ENCODE measurements around the gene PGAP3.

Gene PGAP3

DNA sequence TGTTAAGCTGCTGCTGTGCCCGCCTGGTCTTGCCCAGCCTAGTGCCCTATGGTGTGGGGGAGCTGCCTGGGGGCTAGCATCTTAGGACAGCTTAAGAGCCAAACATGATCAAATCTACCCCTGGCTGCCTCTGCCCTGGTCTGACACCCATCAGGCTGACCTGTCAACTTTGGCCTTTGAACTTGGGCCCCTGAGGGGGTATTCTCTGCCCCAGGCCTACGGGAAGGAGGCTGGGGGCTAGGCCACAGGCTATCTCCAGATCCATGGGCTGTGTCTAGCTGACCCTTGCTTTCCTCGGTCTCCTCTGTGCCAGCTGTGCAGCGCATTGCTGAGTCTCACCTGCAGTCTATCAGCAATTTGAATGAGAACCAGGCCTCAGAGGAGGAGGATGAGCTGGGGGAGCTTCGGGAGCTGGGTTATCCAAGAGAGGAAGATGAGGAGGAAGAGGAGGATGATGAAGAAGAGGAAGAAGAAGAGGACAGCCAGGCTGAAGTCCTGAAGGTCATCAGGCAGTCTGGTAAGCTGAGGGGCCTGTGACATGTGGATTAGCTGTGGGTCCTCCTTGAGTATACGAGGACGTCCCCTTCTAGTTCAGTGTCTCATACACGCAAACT, 54.2 kb downstream of the PGAP3 start:
- FAIRE-seq = no peak

DNA sequence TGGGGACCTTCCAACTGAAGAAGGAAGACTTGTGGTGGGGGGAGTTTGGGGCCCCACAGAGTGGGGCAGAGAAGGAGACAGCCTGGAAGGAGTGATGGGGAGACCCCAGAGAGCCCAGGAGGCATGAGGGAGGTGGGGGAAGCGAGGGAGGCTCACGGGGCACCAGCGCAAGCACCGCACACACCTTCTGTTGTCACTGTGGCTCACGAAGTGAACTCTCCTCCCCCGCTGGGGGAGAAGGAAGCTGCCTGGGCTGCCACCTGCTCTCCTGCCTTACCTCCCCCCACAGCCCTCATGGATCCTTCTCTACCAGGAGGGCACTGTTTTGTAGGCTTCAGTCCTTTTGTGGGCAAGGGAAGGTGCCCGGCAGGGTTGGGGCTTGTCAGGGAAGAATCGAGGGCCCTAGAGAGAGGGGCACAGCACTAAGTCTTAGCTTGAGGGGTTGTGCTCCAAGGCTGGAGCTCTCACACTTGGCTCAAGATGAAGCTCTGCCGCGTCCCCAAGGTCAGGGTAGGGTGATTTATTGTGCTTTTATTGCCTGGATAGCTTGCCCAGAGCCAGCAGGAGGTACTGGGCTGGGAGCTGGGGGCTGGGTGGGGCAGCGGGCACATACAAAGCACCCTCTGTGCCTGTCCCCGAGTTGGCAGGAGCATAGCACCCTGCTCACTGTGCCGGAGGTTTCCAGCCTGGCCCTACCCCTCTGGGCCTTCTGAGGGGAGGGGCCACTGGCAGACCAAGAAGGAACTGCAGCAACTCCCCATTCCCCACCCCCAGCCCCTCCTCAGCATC, 55.5 kb downstream of the PGAP3 start:
- no peak for FAIRE-seq

DNA sequence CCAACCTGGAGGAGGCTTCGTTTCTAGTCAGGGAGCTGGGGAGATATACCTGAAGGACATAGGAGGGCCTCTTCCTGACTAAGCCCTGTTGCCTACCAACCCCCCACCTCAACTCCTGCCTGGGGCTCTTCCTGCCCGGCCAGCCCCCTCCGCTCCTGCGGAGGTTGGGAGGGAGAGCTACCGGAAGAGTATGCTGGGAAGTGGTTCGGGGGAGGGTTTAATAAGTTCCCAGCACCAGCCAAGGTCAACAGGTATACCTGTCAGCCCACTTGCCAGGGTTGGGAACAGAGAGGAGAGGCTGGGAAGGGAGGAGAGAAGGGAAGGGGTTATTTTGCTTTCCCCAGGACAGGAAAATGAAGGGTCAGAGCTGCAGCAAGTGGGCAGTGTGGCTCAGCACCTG, 56.5 kb downstream of the PGAP3 start:
- FAIRE-seq = no peak

DNA sequence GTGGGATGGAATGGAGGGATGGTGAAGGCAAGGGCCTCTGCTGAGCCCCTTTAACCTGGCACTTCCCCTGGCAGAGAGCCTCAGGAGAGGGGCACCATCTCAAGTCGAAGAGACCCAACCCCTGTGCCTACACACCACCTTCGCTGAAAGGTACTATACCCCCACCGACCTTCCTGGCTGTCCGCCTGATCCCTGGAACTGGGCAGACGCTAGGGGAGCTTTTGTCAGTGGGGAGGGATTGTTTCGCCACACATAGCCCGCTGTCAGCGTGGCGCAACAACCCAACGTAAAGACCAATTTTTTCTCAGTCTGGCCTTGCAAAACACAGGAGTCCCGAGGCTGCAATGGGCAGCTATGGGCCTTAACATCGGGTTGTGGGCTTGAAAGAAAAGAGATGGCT, 58.0 kb downstream of the PGAP3 start:
- FAIRE-seq = no peak

DNA sequence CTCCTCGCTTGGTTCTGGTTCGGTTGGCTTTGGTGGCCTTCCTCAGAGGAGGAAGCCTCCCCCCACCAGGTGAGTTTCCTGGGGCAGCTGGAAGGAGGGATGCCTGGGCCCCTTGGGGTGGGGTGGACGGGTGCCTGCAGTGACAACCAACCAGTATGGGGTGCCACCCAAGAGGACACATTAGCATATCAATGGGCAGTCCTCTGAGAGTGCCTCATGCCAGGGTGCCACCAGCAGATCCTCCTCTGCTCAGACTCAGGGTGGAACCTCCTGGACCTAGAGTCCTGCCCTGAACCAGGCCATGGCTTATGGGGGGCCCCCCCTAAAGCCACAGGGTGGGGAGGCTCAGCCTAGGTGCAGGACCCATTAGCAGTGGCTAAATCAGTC, 58.4 kb downstream of the PGAP3 start:
- no peak for FAIRE-seq

DNA sequence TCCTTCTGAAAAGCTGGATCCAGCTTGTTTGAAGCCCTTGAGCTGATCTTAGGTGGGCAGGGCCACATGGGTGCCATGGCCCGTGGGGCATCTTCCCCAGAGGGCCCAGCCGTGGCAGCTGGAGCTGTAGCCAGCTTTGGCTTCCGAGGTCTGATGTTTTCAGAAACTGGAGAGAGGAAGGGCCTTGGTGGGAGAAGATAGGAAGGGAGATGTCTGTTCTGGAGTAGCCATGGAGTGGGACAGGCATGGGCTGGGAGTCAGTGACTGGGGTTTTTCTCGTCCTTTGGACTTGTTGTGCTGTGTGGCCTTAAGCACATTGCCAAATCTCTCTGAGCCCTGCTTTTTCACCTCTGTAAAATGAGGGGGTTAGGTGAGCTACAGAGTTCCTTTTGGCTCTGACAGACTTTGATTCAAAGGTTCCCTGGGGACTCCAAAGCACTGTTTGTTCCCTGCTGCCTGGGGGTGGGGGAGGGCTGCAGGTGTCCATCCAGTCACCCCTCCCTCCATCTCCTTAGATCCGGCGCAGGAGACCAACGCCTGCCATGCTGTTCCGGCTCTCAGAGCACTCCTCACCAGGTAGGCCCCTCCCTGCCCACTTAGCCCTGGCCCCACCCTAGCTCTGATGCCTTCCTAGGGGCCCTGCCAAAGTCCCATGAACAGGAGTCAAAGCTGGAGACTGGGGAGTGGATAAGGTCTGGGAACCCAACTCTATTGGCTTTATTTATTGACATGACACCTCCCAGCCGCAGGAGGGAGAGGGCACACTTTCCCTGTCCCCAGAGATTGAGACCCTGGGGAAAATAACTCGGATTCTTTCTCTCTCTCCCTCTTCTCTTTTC, 59.0 kb downstream of the PGAP3 start:
- no peak for FAIRE-seq

DNA sequence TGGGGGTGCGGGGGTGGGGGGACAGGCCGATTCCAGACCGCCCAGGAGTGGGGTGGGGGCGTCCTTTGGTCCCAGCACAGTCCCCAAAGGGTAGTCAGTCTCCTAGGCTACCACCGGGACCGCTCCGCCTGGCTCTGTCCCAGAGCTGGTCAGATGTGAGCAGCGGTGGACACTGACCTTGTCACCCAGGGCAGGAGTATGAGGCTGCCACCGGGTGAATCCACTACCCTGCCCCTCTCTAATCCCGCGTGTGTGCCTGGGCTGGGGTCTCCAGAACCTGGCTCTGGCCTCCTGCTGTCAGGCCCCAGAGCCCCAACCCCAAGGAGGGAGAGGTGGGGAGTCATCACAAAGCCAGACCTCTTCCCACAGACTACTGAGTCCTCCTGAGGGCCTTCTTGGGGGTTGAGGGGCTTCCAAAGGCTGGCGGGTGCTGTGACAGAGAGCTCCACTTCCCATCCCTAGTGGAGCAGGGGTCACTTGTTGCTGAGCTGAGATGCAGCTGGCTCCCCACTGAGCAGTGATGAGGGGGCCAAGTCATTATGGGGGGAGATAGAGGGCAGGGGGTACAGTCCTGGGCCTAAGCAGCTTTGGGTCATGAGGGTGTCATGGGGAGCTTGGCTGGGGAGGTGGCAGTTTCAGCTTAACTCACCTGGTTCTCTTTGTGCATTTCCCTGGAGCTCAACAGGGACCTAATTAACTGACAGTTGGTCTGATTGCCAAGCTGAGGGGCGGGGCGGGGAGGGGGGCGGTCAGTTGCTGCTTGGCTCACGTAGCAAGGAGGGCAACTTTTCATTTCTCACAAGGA, 59.9 kb downstream of the PGAP3 start:
- no peak for FAIRE-seq

DNA sequence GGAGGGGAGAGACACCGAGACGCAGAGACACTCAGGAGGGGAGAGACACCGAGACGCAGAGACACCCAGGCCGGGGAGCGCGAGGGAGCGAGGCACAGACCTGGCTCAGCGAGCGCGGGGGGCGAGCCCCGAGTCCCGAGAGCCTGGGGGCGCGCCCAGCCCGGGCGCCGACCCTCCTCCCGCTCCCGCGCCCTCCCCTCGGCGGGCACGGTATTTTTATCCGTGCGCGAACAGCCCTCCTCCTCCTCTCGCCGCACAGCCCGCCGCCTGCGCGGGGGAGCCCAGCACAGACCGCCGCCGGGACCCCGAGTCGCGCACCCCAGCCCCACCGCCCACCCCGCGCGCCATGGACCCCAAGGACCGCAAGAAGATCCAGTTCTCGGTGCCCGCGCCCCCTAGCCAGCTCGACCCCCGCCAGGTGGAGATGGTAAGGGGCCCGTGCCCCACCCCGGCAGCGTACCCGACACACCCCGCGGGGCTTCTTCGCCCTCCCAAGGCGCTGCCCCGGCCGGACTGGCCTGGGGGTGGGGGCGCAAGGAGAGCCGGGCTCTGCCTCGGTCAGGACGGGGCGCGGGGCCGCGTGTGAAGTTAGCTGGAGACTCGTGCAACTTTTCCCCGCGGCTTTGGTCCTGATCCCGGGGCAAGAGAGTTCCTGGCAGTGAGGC, 60.7 kb downstream of the PGAP3 start:
- no peak for FAIRE-seq

DNA sequence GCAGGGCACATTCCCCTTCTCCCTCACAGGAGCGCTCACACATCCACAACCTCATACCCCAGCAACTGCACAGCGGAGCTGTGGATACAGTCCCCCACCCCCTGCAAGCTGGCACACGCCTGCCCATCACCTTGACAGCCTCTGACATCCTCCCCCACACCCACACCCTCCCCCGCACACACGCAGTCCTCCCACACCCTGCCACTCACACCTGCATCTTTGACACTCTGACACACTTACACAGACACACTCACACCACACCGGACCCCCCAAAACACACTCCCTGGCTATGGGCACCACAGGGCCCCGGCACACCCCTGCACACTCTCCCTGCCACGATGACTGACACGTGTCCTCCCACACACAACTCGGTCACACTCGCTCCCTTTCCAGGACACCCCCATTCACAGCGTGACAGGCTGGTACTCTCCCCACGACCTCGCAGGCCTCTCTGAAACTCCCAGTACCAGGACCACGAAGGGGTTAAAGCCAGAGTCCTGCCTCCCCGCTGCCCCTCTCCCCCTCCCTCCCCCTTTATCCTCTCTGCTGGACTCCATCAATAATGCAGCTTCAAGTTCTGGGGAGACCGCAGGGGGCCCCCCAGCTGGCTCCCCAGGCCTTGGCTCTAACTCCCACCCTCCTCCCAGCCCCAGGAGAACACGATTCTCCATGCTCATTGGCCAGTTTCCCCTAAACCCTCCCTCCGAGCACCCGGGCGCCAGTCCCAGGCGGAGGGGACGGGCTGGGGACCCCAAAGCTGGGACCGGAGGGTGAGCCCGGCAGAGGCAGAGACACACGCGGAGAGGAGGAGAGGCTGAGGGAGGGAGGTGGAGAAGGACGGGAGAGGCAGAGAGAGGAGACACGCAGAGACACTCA, 61.4 kb downstream of the PGAP3 start, which contains the start of gene PPP1R1B:
TSS of gene PPP1R1B (plus strand) at position 782 of the 876 bp plus-strand sequence. CDS start 441 bp downstream, outside the sequence.
- no peak for FAIRE-seq

DNA sequence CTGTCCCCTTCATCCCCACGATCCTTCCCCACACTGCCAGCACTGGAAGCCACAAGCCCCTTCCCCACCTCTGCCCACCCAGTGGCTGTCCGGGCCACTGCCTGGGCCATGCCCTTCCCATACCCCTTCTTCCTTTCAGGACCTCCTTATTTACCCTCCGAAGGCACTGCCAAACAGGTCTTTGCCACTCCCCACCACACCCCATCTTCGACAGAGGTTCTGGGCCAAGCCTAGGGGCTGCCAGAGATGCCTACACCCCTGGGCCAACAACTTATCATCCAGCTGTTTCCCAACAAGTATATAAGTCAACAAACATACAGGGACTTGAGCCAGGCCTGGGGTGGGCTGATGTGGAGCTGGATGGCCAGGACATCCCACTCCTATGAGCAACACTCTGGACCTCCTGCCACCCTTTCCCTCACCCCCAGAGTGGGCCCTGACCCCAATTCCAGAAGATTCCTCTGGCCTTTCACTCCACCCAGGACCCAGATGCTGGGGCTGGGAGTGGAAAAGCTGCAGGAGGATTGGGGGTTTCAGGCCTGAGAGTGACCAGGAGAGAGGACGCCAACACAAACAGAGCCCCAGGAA, 62.6 kb downstream of the PGAP3 start:
- FAIRE-seq = no peak

DNA sequence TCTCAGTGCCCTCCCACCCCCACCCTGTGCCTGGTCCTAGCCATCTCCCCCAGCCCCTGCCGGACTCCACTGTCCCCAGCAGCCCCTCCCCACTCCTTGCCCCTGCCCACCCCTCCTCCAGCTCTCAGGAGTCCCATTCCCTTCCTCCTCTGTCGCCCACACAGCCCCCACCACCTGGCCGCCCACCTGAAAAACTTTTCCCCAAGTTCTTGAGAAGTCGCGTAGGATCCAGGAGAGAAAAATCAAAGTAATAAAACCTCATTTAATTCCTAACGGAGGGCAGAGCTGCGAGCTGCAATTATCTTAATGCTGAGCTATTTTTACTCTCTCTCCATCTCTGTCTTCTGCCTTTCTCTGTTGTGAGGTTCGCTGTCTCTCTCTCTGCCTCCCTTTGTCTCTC, 63.5 kb downstream of the PGAP3 start:
- no peak for FAIRE-seq

DNA sequence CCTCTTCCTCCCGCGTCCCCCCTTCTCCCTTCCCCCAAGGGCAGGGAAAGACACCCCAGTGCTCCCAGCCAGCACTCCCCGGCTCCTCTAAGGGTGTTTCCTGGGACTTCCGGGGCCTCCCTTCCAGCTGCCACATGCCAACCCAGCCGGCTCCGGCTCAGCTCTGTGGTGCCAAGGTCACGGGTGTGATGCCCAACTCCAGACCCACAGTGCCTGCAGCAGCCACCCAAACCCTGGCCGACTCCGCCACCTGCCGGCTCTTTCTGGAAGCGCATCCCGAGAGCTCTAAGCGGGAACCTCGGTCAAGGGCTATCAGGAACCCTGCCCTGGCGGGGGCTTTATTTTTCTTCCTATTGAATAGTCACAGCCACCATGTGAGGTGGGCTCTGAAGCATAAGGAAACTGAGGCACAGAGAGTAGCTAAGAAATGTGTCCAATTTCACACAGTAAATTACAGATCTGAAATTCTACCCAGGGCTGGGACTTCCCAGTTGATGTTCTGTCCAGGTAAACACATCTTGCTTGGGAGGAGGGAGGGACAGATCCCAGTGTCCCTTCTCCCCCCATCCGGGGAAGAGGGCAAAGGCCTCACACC, 64.4 kb downstream of the PGAP3 start:
- no peak for FAIRE-seq

DNA sequence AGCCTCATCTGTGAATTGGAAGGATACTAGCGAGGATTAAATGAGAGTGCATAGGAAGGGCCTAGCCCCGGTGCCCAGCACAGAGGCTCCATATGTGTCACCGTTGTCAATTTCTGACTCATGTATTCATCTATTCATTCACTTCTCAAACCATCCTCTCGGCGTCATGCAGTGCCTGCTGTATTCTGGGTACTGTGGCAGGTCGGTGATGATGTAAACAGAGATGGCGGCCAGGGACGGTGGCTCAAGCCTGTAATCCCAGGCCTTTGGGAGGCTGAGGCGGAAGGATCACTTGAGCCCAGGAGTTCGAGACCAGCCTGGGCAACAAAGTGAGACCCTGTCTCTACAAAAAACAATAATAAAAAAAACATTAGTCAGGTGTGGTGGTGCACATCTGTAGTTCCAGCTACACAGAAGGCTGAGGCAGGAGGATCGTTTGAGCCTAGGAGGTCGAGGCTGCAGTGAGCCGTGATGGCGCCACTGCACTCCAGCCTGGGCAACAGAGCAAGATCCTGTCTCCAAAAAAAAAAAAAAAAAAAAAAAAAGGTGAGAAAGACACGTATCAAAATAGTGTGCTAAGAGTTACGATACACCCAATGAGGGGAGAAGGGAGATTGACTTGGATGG, 65.4 kb downstream of the PGAP3 start:
- FAIRE-seq = no peak

DNA sequence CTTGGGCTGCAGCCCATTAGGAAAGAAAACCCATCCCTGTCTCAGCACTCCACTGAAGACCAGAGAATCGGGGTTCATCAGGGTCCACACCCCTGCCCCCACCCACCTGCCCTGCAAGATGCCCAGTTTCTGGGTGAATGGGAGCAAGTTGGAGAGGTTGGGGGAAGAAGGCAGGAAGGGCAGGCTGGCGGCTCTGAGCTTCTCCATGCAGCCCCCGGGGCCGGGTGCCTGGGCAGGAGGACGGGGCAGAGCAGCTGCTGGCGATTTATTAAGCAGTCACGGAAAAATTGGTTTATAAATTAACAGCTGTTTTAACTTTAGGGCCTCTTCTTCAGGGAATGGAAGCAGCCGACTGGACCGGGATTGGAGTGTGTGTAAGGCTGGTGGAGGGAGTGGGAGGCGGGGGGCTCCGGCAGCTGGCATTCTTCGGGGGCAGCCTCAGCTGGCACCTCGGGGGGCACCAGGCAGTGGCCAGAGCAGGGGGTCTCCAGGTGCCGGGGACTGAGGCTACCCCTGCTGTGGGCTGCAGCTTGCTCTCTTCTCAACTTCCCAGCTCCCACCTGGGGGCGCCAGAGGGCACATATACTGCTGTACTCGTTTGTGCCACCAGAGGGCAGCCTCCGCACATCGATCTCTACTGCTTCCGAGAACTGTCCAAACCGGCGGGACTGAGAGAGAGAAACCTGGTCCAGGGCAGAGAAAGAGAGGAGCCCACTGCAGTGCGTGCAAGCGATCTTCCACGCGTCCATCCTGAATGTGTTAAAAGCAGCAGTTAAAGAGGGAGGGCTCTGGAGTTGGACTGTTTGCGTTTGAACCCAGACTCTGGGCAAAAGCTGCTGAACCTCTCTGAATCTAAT, 66.1 kb downstream of the PGAP3 start:
- no peak for FAIRE-seq
